Measurements from ENCODE around the gene RASGRF1. TPM values are rescaled to one million over a fixed set of nuclear protein-coding genes. Genes with fewer than 3 reads are reported as not detected.

Gene RASGRF1
- total RNA-seq, 2 experiments from 2014 or later, result not detected

- Mint-ChIP-seq H3K27me3 (peaks cover 5% of the 10 kb centered on the region), H3K27ac (no peak overlapping the region), H3K4me1 (ENCODE audit: low read depth) (peaks cover 4% of the 10 kb centered on the region), H3K9me3 (no peaks in the 10 kb centered on the region), H3K36me3 (ENCODE audit: low read depth) (no peaks in the 10 kb centered on the region), H3K4me3 (no peak overlapping the region)
- H3K4me3 ChIP-seq (ENCODE audit: low read length), result no peak overlapping the region
- no peak for DNase-seq
- H3K9me3 ChIP-seq (ENCODE audit: control insufficient read depth in 1 of 2, insufficient read depth in 1 of 2, low read length in 2 of 2), result no peaks in the 10 kb centered on the region
- CTCF ChIA-PET, result no interaction called here
- intact Hi-C loops (cut with DNase I, micrococcal nuclease), result no loop called here
- H3K36me3 ChIP-seq (ENCODE audit: insufficient read depth, low read length), result no peaks in the 10 kb centered on the region
- H3K27me3 ChIP-seq (ENCODE audit: control insufficient read depth in 1 of 2, insufficient read depth in 2 of 2, low read length in 2 of 2), result no peaks in the 10 kb centered on the region
- peaks cover 10% of the 10 kb centered on the region for H3K4me1 ChIP-seq (ENCODE audit: insufficient read depth, low read length)
- H3K27ac ChIP-seq (ENCODE audit: low read depth in 1 of 2, low read length in 2 of 2), result no peak overlapping the region
- POLR2A ChIA-PET, result no interaction called here
- ATAC-seq (ENCODE audit: poor library complexity), result no peak
- TF ChIP-seq CTCF (IDR thresholded peaks at IDR 0.05), result no peak
These were observed 81.9 kb downstream of the RASGRF1 start for GRCh38 chr15:79008659-79009058.

- H3K4me1 Mint-ChIP-seq (ENCODE audit: low read depth), result peaks cover 4% of the 10 kb centered on the region
- peak in 4 of 14 experiments; percentile 9 to 72 (median 34) for DNase-seq
- H3K27me3 ChIP-seq (ENCODE audit: control insufficient read depth in 1 of 2, insufficient read depth in 2 of 2, low read length in 2 of 2), result no peaks in the 10 kb centered on the region
- H3K9me3 Mint-ChIP-seq, result no peaks in the 10 kb centered on the region
- peaks cover 10% of the 10 kb centered on the region for H3K4me1 ChIP-seq (ENCODE audit: insufficient read depth, low read length)
- peaks cover 5% of the 10 kb centered on the region for H3K27me3 Mint-ChIP-seq
- no peak overlapping the region for H3K4me3 Mint-ChIP-seq
- H3K27ac Mint-ChIP-seq, result no peak overlapping the region
- no peaks in the 10 kb centered on the region for H3K9me3 ChIP-seq (ENCODE audit: control insufficient read depth in 1 of 2, insufficient read depth in 1 of 2, low read length in 2 of 2)
- no peaks in the 10 kb centered on the region for H3K36me3 ChIP-seq (ENCODE audit: insufficient read depth, low read length)
- no peak for TF ChIP-seq CTCF (IDR thresholded peaks at IDR 0.05)
- POLR2A ChIA-PET, result no interaction called here
- H3K4me3 ChIP-seq (ENCODE audit: low read length), result no peak overlapping the region
- no peak for ATAC-seq (ENCODE audit: poor library complexity)
- intact Hi-C loops (cut with DNase I, micrococcal nuclease), result no loop called here
- CTCF ChIA-PET, result no interaction called here
- no peaks in the 10 kb centered on the region for H3K36me3 Mint-ChIP-seq (ENCODE audit: low read depth)
- H3K27ac ChIP-seq (ENCODE audit: low read depth in 1 of 2, low read length in 2 of 2), result no peak overlapping the region
These were observed 83.5 kb downstream of the RASGRF1 start for GRCh38 chr15:79007066-79007465.

GRCh38 chr15:79006071-79006470 is 84.5 kb downstream of the RASGRF1 start:
- Histone ChIP-seq H3K4me1 (ENCODE audit: insufficient read depth, low read length) (peaks cover 10% of the 10 kb centered on the region), H3K27ac (ENCODE audit: low read depth in 1 of 2, low read length in 2 of 2) (no peak overlapping the region), H3K27me3 (ENCODE audit: control insufficient read depth in 1 of 2, insufficient read depth in 2 of 2, low read length in 2 of 2) (no peaks in the 10 kb centered on the region), H3K36me3 (ENCODE audit: insufficient read depth, low read length) (no peaks in the 10 kb centered on the region), H3K9me3 (ENCODE audit: control insufficient read depth in 1 of 2, insufficient read depth in 1 of 2, low read length in 2 of 2) (no peaks in the 10 kb centered on the region), H3K4me3 (ENCODE audit: low read length) (no peak overlapping the region)
- Mint-ChIP-seq H3K4me1 (ENCODE audit: low read depth) (peaks cover 4% of the 10 kb centered on the region), H3K4me3 (no peak overlapping the region), H3K36me3 (ENCODE audit: low read depth) (no peaks in the 10 kb centered on the region), H3K27me3 (peaks cover 2% of the 10 kb centered on the region), H3K9me3 (no peaks in the 10 kb centered on the region), H3K27ac (no peak overlapping the region)
- TF ChIP-seq CTCF (IDR thresholded peaks at IDR 0.05), result no peak
- CTCF ChIA-PET, result no interaction called here
- ATAC-seq (ENCODE audit: poor library complexity), result no peak
- DNase-seq, result no peak
- POLR2A ChIA-PET, result no interaction called here
- intact Hi-C loops (cut with DNase I, micrococcal nuclease), result no loop called here
